NCI-H146 treated with DMSO at 0.1 percent for 48 hours (cell line): ENCODE measurements around the gene PBX2.
"Not testable (repeated sequence)": the region's sequence is repeated elsewhere in the genome, so short reads cannot be mapped to it uniquely, and the experiment has no call there.

ENCODE experiments used
- DNase-seq: peaks from one replicate; lab custom pipeline; 2025; ENCODE audit not compliant: unreplicated experiment; lab: John Stamatoyannopoulos, UW

PBX2 gene

DNA sequence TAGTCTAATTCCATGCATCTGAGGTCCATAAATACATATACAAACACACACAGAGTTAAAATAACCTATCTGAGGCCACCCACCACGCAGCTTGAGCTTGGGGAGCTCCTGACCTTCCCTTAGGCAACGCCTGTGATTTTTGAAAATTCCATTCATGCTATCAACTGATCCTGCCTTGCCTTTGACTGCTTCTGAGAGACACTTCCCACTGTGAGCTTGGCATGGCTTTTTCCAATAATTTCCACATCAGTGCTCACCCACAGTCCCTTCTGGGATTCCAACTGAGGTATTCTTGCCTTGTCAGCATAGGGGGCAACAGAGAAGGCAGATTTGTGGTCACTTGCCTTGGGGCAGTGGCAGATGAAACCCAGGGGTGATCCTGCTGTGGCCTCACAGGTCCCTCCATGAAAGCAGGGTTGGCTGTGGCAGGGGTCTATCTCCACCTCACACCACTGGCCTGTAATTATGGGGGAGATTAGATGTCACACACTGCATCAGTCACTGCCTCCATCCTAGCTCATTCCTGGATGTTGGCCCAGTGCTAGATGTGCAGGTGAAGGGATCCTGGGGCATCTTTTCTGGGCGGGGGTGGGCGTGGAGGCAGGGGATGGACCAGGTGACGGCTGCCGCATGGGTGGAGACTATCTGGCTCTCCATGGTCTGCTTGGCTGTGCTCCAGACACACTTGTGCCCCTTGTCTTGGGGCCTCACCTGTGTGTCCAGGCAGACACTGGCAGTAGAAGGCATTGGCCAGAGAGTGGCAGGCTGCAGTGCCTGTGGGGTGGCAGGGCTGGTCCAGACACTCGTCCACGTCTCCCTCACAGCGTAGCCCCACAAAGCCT, 13.6 kb upstream of the PBX2 start:
- no peak for DNase-seq

- DNase-seq, result no peak
Measured at GRCh38 chr6:32202186-32202585, 12.2 kb upstream of the PBX2 start.

GRCh38 chr6:32200711-32201475, 10.9 kb upstream of the PBX2 start:
- no peak for DNase-seq

- DNase-seq, result no peak
Measured at GRCh38 chr6:32198866-32199265, 8.9 kb upstream of the PBX2 start.

DNA sequence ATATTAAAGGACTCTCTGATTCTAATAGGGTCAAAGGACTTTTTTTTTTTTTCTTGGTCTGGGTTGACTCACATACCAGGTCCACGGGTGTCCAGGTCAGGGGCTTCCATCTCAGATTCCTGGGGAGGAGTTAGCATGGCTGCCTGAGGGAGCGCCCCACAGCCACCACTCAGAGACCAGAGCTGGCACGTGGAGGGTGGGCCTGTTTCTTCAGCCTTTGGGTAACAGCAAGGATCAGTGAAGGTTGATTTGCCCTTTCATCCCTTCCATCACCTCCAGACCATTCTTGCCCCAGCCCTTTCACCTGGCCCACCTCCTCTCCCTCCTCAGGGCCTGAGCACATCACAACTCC, 8.3 kb upstream of the PBX2 start:
- DNase-seq, result no peak

DNA sequence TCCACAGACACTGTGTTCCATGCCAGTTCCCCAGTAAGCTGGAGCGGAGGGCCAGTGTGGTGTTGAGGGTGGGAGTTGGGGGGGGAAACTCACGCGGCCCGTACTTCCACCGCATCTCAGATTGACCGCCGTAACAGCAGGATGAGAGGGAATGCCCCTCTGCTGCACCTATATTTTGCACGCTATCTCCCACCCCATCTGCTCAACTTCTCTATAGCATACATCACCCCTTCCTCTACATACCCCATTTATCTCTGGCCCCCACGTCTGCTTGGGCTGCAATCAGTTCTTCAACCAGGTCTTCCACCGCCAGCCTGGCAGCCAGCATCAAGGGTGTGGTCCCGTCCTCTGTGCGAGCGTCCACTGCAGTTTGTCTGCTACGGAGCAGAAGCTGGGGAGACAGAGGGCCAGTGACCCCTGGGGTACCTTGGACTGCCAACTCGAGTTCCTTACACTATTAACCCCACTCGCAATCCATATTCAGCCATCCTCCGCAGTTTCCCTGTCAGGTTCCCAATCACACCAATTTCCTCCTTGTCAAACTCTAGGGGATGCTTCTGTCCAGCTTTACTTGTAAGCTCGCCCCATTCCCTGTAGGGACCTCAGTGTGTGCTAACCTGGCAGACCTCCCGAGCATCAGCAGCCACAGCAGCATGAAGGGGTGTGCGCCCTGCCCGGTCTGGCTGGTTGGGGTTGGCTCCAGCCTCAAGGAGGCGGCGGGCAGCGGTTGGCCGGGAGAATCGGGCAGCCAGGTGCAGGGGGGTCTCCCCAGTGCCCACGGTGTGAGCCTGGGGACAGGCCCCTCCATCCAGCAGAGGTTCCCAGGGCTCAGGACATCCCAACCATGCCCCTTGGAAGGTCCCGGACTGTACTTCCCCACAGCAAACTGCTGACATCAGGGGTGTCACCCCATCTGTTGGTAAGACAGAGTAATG, 6.9 kb upstream of the PBX2 start:
- no peak for DNase-seq

- DNase-seq, result peak; percentile 65
Measured at GRCh38 chr6:32195902-32196681, 6.1 kb upstream of the PBX2 start.

DNA sequence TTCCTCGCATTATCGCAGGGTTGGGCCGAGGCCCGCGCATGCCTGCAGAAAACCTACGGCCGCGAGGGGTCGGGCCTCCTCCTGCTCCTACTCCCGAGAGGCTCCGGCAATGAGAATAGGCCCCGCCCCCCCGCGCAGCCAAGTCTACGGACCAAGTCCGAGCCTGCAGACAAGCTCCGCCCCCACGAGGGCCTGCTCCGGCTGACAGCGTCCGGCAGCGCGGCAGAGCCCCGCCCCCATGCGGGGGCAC, 5.6 kb upstream of the PBX2 start:
- peak; percentile 97 for DNase-seq

DNA sequence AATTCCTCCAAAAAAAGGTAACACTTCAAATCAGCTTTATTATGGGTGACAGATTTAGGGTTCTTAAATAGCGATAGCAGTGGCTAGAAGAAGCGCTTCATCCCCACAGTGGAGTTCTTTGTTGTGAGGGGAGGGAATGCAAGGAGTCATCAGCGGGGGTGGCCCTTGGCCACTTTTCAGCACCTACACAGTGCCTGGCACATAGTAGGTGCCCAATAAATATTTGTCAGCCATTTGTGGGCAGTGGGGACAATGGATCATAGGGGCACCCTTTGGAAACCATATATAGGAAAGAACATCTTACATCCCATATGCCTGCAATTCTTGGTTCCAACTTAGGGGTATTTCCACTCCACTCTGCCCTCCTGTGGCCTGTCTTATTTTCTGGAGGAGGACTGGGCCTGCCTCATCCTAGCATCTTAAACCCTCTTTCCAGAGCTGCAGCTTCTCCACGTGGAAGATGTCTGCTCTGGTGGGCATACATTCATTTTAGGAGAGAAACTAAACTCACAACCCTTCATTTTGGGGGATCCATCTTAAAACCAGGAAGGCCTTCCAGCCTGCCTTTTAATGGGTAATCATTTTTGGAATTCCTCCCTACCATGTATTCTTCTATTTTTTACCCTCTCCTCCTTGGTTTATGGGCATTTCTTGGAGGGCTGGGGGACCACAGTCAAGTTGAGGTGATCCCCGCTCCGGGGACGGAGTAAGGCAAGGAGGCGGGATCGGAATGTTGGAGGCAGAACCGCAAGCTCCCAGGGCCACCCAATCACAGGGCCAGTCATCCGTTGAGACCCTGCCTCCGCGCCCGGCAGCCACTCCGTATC, 5.0 kb upstream of the PBX2 start:
- DNase-seq, result no peak

DNA sequence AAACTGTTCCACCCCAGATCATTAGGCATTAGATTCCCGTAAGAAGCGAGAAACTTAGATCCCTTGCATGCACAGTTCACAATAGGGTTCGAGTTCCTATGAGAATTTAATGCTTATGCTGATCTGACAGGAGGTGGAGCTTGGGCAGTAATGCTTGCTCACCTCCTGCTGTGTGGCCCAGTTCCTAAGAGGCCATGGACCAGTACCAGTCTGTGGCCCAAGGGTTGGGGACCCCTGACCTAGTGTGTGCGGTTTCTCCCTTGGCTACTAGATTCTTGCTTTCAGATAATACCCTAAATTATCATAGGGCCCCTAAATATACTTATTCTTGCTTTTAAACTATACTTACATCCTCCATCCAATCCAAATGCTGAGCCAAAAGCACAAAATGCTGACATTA, 4.4 kb upstream of the PBX2 start:
- no peak for DNase-seq

DNA sequence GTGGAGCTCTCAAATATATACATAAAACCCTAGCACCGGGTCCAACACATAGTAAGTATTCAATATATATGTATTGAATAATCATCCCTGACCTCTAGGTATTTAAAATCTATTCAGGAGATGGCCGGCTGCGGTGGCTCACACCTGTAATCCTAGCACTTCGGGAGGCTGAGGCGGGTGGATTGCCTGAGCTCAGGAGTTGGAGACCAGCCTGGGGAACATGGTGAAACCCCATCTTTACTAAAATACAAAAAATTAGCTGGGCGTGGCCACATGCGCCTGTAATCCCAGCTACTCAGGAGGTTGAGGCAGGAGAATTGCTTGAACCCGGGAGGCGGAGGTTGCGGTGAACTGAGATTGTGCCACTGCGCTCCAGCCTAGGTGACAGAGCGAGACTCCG, 3.1 kb upstream of the PBX2 start:
- DNase-seq, result not testable (repeated sequence)

GRCh38 chr6:32192608-32193039, 2.6 kb upstream of the PBX2 start, which contains the start of gene GPSM3:
Gene GPSM3, minus strand, starts transcription at chr6:32192643. Its CDS starts 130 bp downstream, at chr6:32192513.
- DNase-seq, result no peak

- no peak for DNase-seq
Measured at GRCh38 chr6:32191696-32192607, 1.9 kb upstream of the PBX2 start.

DNA sequence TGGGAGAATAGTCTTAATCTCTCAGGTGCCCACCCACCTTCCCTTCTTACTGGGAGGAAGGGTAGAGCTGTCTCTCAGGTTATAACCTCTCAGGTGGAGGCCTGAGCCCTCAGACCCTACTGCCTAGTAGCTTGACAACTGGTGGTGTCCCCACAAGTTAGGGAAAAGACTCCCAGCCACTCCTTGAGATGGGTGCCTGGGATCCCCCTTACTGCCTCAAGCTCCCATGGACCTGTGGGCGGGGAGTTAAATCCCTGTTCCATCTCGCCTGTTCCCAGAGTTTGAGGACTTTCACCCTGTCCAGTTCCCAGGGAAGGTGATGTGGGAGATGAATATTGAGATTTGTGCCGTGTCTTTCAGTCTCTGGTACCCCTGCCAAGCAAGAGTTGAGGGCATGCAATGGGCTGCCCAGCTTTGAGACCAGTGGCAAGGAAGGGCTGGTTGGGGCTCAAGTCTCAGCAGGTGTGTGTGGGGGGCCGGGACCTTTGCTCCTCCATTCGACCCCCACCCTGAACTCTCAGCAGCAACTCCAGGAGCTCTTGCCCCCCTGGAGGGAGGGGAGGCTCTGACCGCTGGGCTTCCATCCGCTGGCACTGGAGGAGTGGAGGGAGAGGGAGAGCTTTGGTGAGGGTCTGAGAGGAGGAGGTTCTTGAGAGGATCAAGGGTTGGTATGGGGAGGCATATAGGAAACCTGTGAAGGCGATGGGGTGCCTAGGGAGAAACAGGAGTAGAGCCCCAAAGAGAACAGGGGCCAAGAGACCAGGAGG, 1.1 kb upstream of the PBX2 start:
- DNase-seq, result no peak

GRCh38 chr6:32189742-32190053, 304 bp downstream of the PBX2 start:
- DNase-seq, result no peak

- no peak for DNase-seq
Measured at GRCh38 chr6:32189069-32189741, 797 bp downstream of the PBX2 start.

- no peak for DNase-seq
Measured at GRCh38 chr6:32188381-32189068, 1.5 kb downstream of the PBX2 start.
